Measurements from ENCODE around the gene ONECUT3.

GRCh38 chr19:1783874-1784273, 30.6 kb downstream of the ONECUT3 start:
- TF ChIP-seq SIN3A (IDR thresholded peaks at IDR 0.05; ENCODE audit: low read depth, low read length) = no peak
- TF ChIP-seq CBX5 (IDR thresholded peaks at IDR 0.05; ENCODE audit: low read depth) = no peak
- TF ChIP-seq ATF3 (IDR thresholded peaks at IDR 0.05; ENCODE audit: borderline replicate concordance, extremely low read depth, low read depth, low read length) = no peak
- no peak for TF ChIP-seq EZH2 (IDR thresholded peaks at IDR 0.05; ENCODE audit: borderline replicate concordance, control insufficient read depth, low read depth, low read length)
- TF ChIP-seq POLR2AphosphoS5 (IDR thresholded peaks at IDR 0.05; ENCODE audit: low read length) = no peak
- no peak for TF ChIP-seq REST (IDR thresholded peaks at IDR 0.05; ENCODE audit: low read depth, low read length)
- TF ChIP-seq CTCF (IDR thresholded peaks at IDR 0.05 in 2 of 3, conservative IDR thresholded peaks at IDR 0.05 in 1 of 3; ENCODE audit: control insufficient read depth in 2 of 3, extremely low read depth in 1 of 3, insufficient read depth in 1 of 3, low read depth in 3 of 3, low read length in 3 of 3) = no peak
